K562 (cell line): ENCODE data around the gene ARPC2. TPM values are rescaled to one million over a fixed set of nuclear protein-coding genes. Genes with fewer than 3 reads are reported as not detected.

Source experiments
- ATAC-seq: fragments of 200-7000 bp; cut with Tn5 transposase; 3 replicates; pipeline ENCODE4 v1.9.1; 2020; ENCODE audit warnings: moderate library complexity
- BruUV-seq: library from RNA; stranded (reverse); fragments of 400-500 nt; replicated peaks from 2 replicates; lab custom pipeline; 2021; lab: Mats Ljungman, UMichigan
- CTCF ChIA-PET: fragments of 300-600 bp; formaldehyde crosslinking; extraction: SDS; loops from one replicate; lab custom pipeline; 2021; ENCODE audit warnings: low intra/inter-chr PET ratio; lab: Yijun Ruan, JAX
- POLR2A ChIA-PET: fragments of 300-600, 350-650 bp; sonication (Branson Sonifier 250); formaldehyde crosslinking; extraction: SDS; loops from one replicate; lab custom pipeline; 2021; ENCODE audit warnings: antibody characterized with exemption, inconsistent platforms; lab: Yijun Ruan, JAX
- DNase-seq, 4 experiments: peaks; one replicate each; pipeline versions ENCODE4 v3.0.0 to v3.0.0-alpha.2; 2011 to 2018; ENCODE audit warnings: low spot score in 3 of 4, mixed read lengths in 3 of 4; ENCODE audit errors: extremely low read depth in 1 of 4
- FAIRE-seq: peaks from 2 replicates; lab custom pipeline; 2011; peaks lifted over from hg19 to GRCh38; lab: Jason Lieb, UNC
- H2AFZ ChIP-seq: 2 replicates; pipeline ENCODE4 v1.6.0; 2011; ENCODE audit warnings: low read depth, low read length, control low read depth, inconsistent platforms
- H3K27ac ChIP-seq: fragments of 200-600 bp; 3 replicates; pipeline ENCODE4 v1.8.0; 2011; ENCODE audit warnings: low read depth, mild to moderate bottlenecking, control low read depth, inconsistent platforms, low read length, moderate library complexity, mixed read lengths; ENCODE audit errors: extremely low read depth
- H3K27me3 ChIP-seq, 2 experiments: fragments of 300-600 bp in 1 of 2; 2 replicates in 1 of 2; 3 replicates in 1 of 2; pipeline versions ENCODE4 v1.6.0 to v1.8.0; 2011; ENCODE audit warnings: inconsistent platforms in 2 of 2, low read length in 2 of 2, mild to moderate bottlenecking in 1 of 2, mixed read lengths in 1 of 2, moderate library complexity in 1 of 2; ENCODE audit not compliant: control insufficient read depth in 2 of 2, insufficient read depth in 2 of 2
- H3K36me3 ChIP-seq: fragments of 300-600 bp; 3 replicates; pipeline ENCODE4 v1.8.0; 2011; ENCODE audit warnings: mild to moderate bottlenecking, low read length, inconsistent platforms; ENCODE audit not compliant: control insufficient read depth, insufficient read depth
- H3K4me1 ChIP-seq, 2 experiments: fragments of 200-600 bp in 1 of 2; replicated peaks in 1 of 2; 2 replicates in 1 of 2; 3 replicates in 1 of 2; pipeline versions ENCODE4 v1.5.1 to v1.8.0; 2011; ENCODE audit warnings: inconsistent platforms in 2 of 2, low read length in 2 of 2, mild to moderate bottlenecking in 1 of 2, mixed read lengths in 1 of 2, moderate library complexity in 1 of 2; ENCODE audit not compliant: control insufficient read depth in 2 of 2, insufficient read depth in 2 of 2
- H3K4me2 ChIP-seq: 2 replicates; pipeline ENCODE4 v1.6.1; 2011; ENCODE audit warnings: low read length, control low read depth, inconsistent platforms, mixed read lengths; ENCODE audit not compliant: insufficient read depth
- H3K4me3 ChIP-seq: fragments of 200-600 bp; sonication (generic), shearing (Covaris generic); 2 replicates; pipeline ENCODE4 v1.5.1; 2016; ENCODE audit warnings: control low read depth, inconsistent platforms
- H3K79me2 ChIP-seq: fragments of 200-600 bp; 3 replicates; pipeline ENCODE4 v1.8.0; 2011; ENCODE audit warnings: low read length, inconsistent platforms; ENCODE audit not compliant: control insufficient read depth, insufficient read depth
- H3K9ac ChIP-seq, 2 experiments: 2 replicates each; pipeline versions ENCODE4 v1.6.0 to v1.6.1; 2011; ENCODE audit warnings: low read depth in 2 of 2, low read length in 2 of 2, control low read depth in 1 of 2, inconsistent platforms in 1 of 2, mild to moderate bottlenecking in 1 of 2, mixed read lengths in 1 of 2; ENCODE audit not compliant: insufficient read depth in 1 of 2
- H3K9me1 ChIP-seq: one replicate; pipeline ENCODE4 v1.6.0; 2011; ENCODE audit warnings: inconsistent platforms, mild to moderate bottlenecking, low read length, moderate library complexity; ENCODE audit not compliant: control insufficient read depth, insufficient read depth
- H3K9me3 ChIP-seq: replicated peaks from 2 replicates; pipeline ENCODE4 v1.5.1; 2011; ENCODE audit warnings: low read depth, low read length, inconsistent platforms; ENCODE audit not compliant: control insufficient read depth, insufficient read depth
- H4K20me1 ChIP-seq: replicated peaks from 2 replicates; pipeline ENCODE4 v1.6.1; 2011; ENCODE audit warnings: low read length, inconsistent platforms, mixed read lengths; ENCODE audit not compliant: control insufficient read depth, insufficient read depth
- CAMTA2 ChIP-seq: fragments of 250-450 bp; sonication (Bioruptor Pico); conservative IDR thresholded peaks from 2 replicates; pipeline ENCODE4 v1.5.1; 2022
- CHD4 ChIP-seq: fragments of 200-600 bp; sonication (generic); IDR thresholded peaks from 3 replicates; pipeline ENCODE4 v1.6.1; 2012; ENCODE audit warnings: low read depth, mild to moderate bottlenecking, mixed read lengths, low read length, inconsistent platforms; ENCODE audit not compliant: insufficient read depth, insufficient replicate concordance, poor library complexity, severe bottlenecking
- E2F6 ChIP-seq, 2 experiments: IDR thresholded peaks; 2 replicates each; pipeline ENCODE4 v1.6.1; 2011; ENCODE audit warnings: borderline replicate concordance in 1 of 2, control low read depth in 1 of 2, low read depth in 1 of 2, low read length in 1 of 2, mild to moderate bottlenecking in 1 of 2, mixed read lengths in 1 of 2, moderate library complexity in 1 of 2; ENCODE audit not compliant: insufficient read depth in 1 of 2, insufficient read length in 1 of 2, poor library complexity in 1 of 2, severe bottlenecking in 1 of 2; ENCODE audit errors: extremely low read depth in 1 of 2
- ELK3 ChIP-seq: fragments of 450-650 bp; formaldehyde crosslinking; IDR thresholded peaks from 2 replicates; pipeline ENCODE4 v1.4.0; 2020; ENCODE audit warnings: mild to moderate bottlenecking
- HMGN3 ChIP-seq: IDR thresholded peaks from 2 replicates; pipeline ENCODE4 v1.6.1; 2011; ENCODE audit warnings: borderline replicate concordance, low read depth, mild to moderate bottlenecking, mixed read lengths, low read length; ENCODE audit not compliant: insufficient read length; ENCODE audit errors: extremely low read depth
- MED1 ChIP-seq: sonication (generic); formaldehyde crosslinking; IDR thresholded peaks from 2 replicates; pipeline ENCODE4 v1.8.1; 2023; ENCODE audit warnings: missing genetic modification reagents, borderline replicate concordance
- NR4A1 ChIP-seq, 2 experiments: fragments of 250-450 bp in 1 of 2; fragments of 450-650 bp in 1 of 2; sonication (Bioruptor Pico) in 1 of 2; IDR thresholded peaks; 2 replicates each; pipeline versions ENCODE4 v1.4.0 to v1.6.1; 2016 to 2020; ENCODE audit warnings: mild to moderate bottlenecking in 2 of 2, missing compliant biosample characterization in 1 of 2, missing genetic modification characterization in 1 of 2, moderate library complexity in 1 of 2
- PTTG1 ChIP-seq: fragments of 450-650 bp; IDR thresholded peaks from 2 replicates; pipeline ENCODE4 v1.6.1; 2016; ENCODE audit warnings: low read depth, mild to moderate bottlenecking, missing genetic modification characterization, missing compliant biosample characterization
- RB1 ChIP-seq: fragments of 450-650 bp; IDR thresholded peaks from 2 replicates; pipeline ENCODE4 v1.6.1; 2017; ENCODE audit warnings: low read depth, mild to moderate bottlenecking
- SMAD2 ChIP-seq: fragments of 150-350 bp; IDR thresholded peaks from 2 replicates; pipeline ENCODE4 v1.6.1; 2014; ENCODE audit warnings: low read depth, mild to moderate bottlenecking, low read length
- SMC3 ChIP-seq: conservative IDR thresholded peaks from 2 replicates; pipeline ENCODE4 v1.6.1; 2011; ENCODE audit warnings: low read depth, low read length, improper control_type of control experiment; ENCODE audit not compliant: insufficient read depth
- ZC3H11A ChIP-seq: IDR thresholded peaks from 2 replicates; pipeline ENCODE4 v1.6.1; 2012; ENCODE audit warnings: low read depth, low read length, improper control_type of control experiment
- ZFP1 ChIP-seq: fragments of 450-650 bp; formaldehyde crosslinking; IDR thresholded peaks from 2 replicates; pipeline ENCODE4 v1.4.0; 2020; ENCODE audit warnings: mild to moderate bottlenecking, mixed read lengths
- ZNF197 ChIP-seq: fragments of 200-800 bp; sonication (Bioruptor generic); IDR thresholded peaks from 2 replicates; pipeline ENCODE4 v1.6.1; 2016; ENCODE audit warnings: low read depth, missing genetic modification characterization, missing compliant biosample characterization
- ZNF263 ChIP-seq: sonication (generic); formaldehyde crosslinking; IDR thresholded peaks from 2 replicates; pipeline ENCODE4 v1.8.0; 2022; ENCODE audit warnings: mild to moderate bottlenecking, missing genetic modification reagents, borderline replicate concordance
- ZNF408 ChIP-seq: fragments of 250-450 bp; sonication (Bioruptor Pico); IDR thresholded peaks from 2 replicates; pipeline ENCODE4 v1.4.0; 2020; ENCODE audit warnings: low read depth, mild to moderate bottlenecking, moderate library complexity
- ZNF644 ChIP-seq: fragments of 200-800 bp; sonication (Bioruptor generic); IDR thresholded peaks from 2 replicates; pipeline ENCODE4 v1.6.1; 2016; ENCODE audit warnings: low read depth, missing genetic modification characterization, missing compliant biosample characterization
- ZNF76 ChIP-seq: fragments of 250-450 bp; sonication (Bioruptor Pico); IDR thresholded peaks from 2 replicates; pipeline ENCODE4 v1.4.0; 2020; ENCODE audit warnings: mild to moderate bottlenecking, moderate library complexity, borderline replicate concordance
- WGBS: fragments of 100-300 bp; shearing (Covaris generic); methylation state at CpG from one replicate; pipeline ENCODE4 v1.1.6; 2016; ENCODE audit warnings: low coverage, mixed read lengths; ENCODE audit not compliant: insufficient coverage; ENCODE audit errors: missing lambda C conversion rate; 5-methylcytosine and 5-hydroxymethylcytosine counted together
- in situ Hi-C: fragments of 300-500 bp; cut with MboI; formaldehyde crosslinking; loops from 4 replicates; pipeline ENCODE4 v1.15.0; 2018; ENCODE audit warnings: inconsistent platforms, mixed read lengths
- intact Hi-C: fragments of 100-400 bp; cut with micrococcal nuclease; formaldehyde crosslinking; loops from 2 replicates; pipeline ENCODE4 v1.14.2; 2022
- polyA plus RNA-seq, 8 experiments: library from polyadenylated mRNA; depleted of rRNA in 4 of 8; stranded (reverse) in 5 of 8; unstranded in 3 of 8; fragments of >200 nt; fragmentation: Nextera tagmentation in 2 of 8; fragmentation: Illumina TruSeq in 1 of 8; extraction: Ambion mirVana in 2 of 8; extraction: Trizol in 1 of 8; gene quantifications; 2 replicates each; pipeline versions ENCODE4 v1.2.1 to v1.2.3, GENCODE V29; 2011 to 2014; ENCODE audit warnings: inconsistent platforms in 1 of 8, missing spikeins in 1 of 8
- total RNA-seq, 7 experiments: library from RNA; depleted of rRNA in 6 of 7; stranded (reverse); fragments of >200 nt in 6 of 7; fragmentation: Illumina TruSeq in 2 of 7; extraction: Trizol in 2 of 7; gene quantifications; 2 replicates each; pipeline versions ENCODE4 v1.2.1 to v1.2.3, GENCODE V29; 2011 to 2021; ENCODE audit warnings: low replicate concordance in 1 of 7

ARPC2 gene
- total and polyA plus RNA-seq, 9 of the 15 experiments (the other 6 are each of a cell fraction or from before 2014, with no cell fraction given): 81.9 to 187 (median 103) TPM

DNA sequence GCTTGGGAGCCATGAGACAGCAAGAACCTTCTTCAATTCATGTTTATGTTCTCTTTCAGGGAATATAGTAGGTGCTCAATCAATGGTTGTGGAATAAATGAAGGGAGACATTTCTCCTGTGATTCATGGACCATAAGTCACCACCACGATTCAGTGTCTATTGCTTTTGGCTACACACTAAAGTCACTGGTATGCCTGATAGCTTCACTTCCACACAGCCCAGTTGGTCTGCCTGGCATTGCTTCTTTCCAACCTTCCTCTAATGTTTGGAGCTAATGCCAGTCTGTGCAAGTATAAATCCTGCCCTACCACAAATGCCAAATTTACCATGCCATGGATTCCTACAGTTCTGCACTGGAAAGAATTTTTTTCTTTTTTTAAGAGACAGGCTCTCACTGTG, 49.0 kb upstream of the ARPC2 start:
- Histone ChIP-seq H3K36me3 (no peaks in the 10 kb centered on the region), H3K4me3 (no peak overlapping the region), H2AFZ (no peak overlapping the region), H3K9me1 (no peaks in the 10 kb centered on the region), H4K20me1 (no peaks in the 10 kb centered on the region), H3K4me2 (no peak overlapping the region), H3K9ac (no peak overlapping the region), H3K4me1 (no peaks in the 10 kb centered on the region; a peak in 2 of 5 replicates), H3K27me3 (peaks cover 13 to 25% of the 10 kb centered on the region in 2 experiments; a peak in 4 of 5 replicates), H3K9me3 (no peaks in the 10 kb centered on the region), H3K27ac (no peak overlapping the region), H3K79me2 (no peaks in the 10 kb centered on the region)
- 0% methylated on average over 1 of the region's 1 CpG for WGBS
- in situ Hi-C loops: loop anchor here (5.0 kb wide), 1 partner anchor 89 kb away; no protein-coding TSS in a partner anchor
- no peak for DNase-seq
- FAIRE-seq: no peak
- ChIA-PET POLR2A (interaction anchor here (0.5 kb wide), 1 partner anchor 71 kb away, joined by 3 read pairs; no protein-coding TSS in a partner anchor), CTCF (no interaction called here)
- no peak for ATAC-seq
- intact Hi-C loops: loop anchor here (5.0 kb wide), 2 partner anchors 89 to 679 kb away; no protein-coding TSS in a partner anchor
- BruUV-seq: no TSS peak
- TF ChIP-seq SMAD2 (no peak), SMC3 (no peak), PTTG1 (no peak), ZFP1 (CRISPR knock-in tag) (no peak), ZC3H11A (no peak), CAMTA2 (CRISPR knock-in tag) (no peak), NR4A1 (CRISPR knock-in tag; IDR thresholded peaks at IDR 0.05) (no peak), NR4A1 (tag; IDR thresholded peaks at IDR 0.05) (no peak), ZNF408 (CRISPR knock-in tag) (no peak), CHD4 (no peak), HMGN3 (no peak), MED1 (no peak), ZNF76 (CRISPR knock-in tag) (no peak), RB1 (no peak), E2F6 (IDR thresholded peaks at IDR 0.05; ENCODE audit: borderline replicate concordance in 1 of 2, extremely low read depth in 1 of 2, insufficient read depth in 1 of 2, insufficient read length in 1 of 2, low read depth in 1 of 2, low read length in 1 of 2, poor library complexity in 1 of 2, severe bottlenecking in 1 of 2) (no peak), ZNF197 (no peak), ZNF263 (CRISPR knock-in tag) (no peak), ELK3 (CRISPR knock-in tag) (no peak), ZNF644 (tag) (no peak)
